H1 (cell line): ENCODE results near the gene SLAMF1. TPM values are rescaled to one million over a fixed set of nuclear protein-coding genes. Genes with fewer than 3 reads are reported as not detected.

Experiments
- CTCF ChIA-PET: fragments of 300-600 bp; sonication (Branson Sonifier 250); formaldehyde crosslinking; loops from one replicate; lab custom pipeline; 2021; ENCODE audit not compliant: partially characterized antibody; lab: Charles Lee
- POLR2A ChIA-PET: fragments of 300-600 bp; sonication (Branson Sonifier 250); formaldehyde crosslinking; loops from one replicate; lab custom pipeline; 2021; ENCODE audit warnings: inconsistent platforms; ENCODE audit not compliant: partially characterized antibody; lab: Charles Lee
- DNase-seq, 2 experiments: peaks; one replicate each; pipeline versions ENCODE4 v3.0.0 to v3.0.0-alpha.2; 2010 to 2022; ENCODE audit warnings: low spot score in 2 of 2, low read depth in 1 of 2, mixed read lengths in 1 of 2
- FAIRE-seq: peaks from 2 replicates; lab custom pipeline; 2011; peaks lifted over from hg19 to GRCh38; lab: Jason Lieb, UNC
- H2AFZ ChIP-seq: 2 replicates; pipeline ENCODE4 v1.8.1; 2012; ENCODE audit warnings: low read length, inconsistent platforms
- H2AK5ac ChIP-seq: 2 replicates; pipeline ENCODE4 v1.6.1; 2013; ENCODE audit warnings: low read depth, low read length
- H2BK120ac ChIP-seq: replicated peaks from 2 replicates; pipeline ENCODE3; 2013; ENCODE audit warnings: low read depth, low read length, inconsistent platforms
- H2BK12ac ChIP-seq: 2 replicates; pipeline ENCODE4 v1.6.1; 2013; ENCODE audit warnings: low read depth, low read length
- H2BK15ac ChIP-seq: 2 replicates; pipeline ENCODE4 v1.6.1; 2013; ENCODE audit warnings: low read length
- H2BK20ac ChIP-seq: 2 replicates; pipeline ENCODE4 v1.6.1; 2013; ENCODE audit warnings: low read length
- H2BK5ac ChIP-seq: 2 replicates; pipeline ENCODE4 v1.6.1; 2013; ENCODE audit warnings: low read depth, low read length
- H3K14ac ChIP-seq: 2 replicates; pipeline ENCODE4 v1.6.1; 2013; ENCODE audit warnings: inconsistent platforms; ENCODE audit not compliant: insufficient read length
- H3K18ac ChIP-seq: 2 replicates; pipeline ENCODE4 v1.6.1; 2013; ENCODE audit warnings: low read length; ENCODE audit errors: extremely low read depth
- H3K23ac ChIP-seq: 2 replicates; pipeline ENCODE4 v1.6.1; 2013; ENCODE audit warnings: inconsistent platforms; ENCODE audit not compliant: insufficient read length
- H3K23me2 ChIP-seq: 2 replicates; pipeline ENCODE4 v1.6.1; 2013; ENCODE audit warnings: low read depth, low read length
- H3K27ac ChIP-seq: 2 replicates; pipeline ENCODE4 v1.6.1; 2011; ENCODE audit warnings: low read depth, low read length, inconsistent platforms
- H3K27me3 ChIP-seq, 4 experiments: replicated peaks in 1 of 4; 1 replicate in 1 of 4; 2 replicates in 3 of 4; pipeline versions ENCODE4 v1.6.1 to v1.8.1; 2011 to 2013; ENCODE audit warnings: low read length in 3 of 4, mild to moderate bottlenecking in 3 of 4, inconsistent platforms in 2 of 4, mixed read lengths in 2 of 4, moderate library complexity in 1 of 4; ENCODE audit not compliant: control insufficient read depth in 3 of 4, insufficient read depth in 3 of 4; ENCODE audit errors: extremely low read depth in 1 of 4
- H3K36me3 ChIP-seq, 4 experiments: 2 replicates each; pipeline versions ENCODE4 v1.6.1 to v1.8.1; 2011 to 2013; ENCODE audit warnings: mild to moderate bottlenecking in 4 of 4, low read length in 3 of 4, moderate library complexity in 2 of 4, control low read depth in 1 of 4, inconsistent platforms in 1 of 4; ENCODE audit not compliant: insufficient read depth in 4 of 4, control insufficient read depth in 2 of 4
- H3K4ac ChIP-seq: replicated peaks from 2 replicates; pipeline ENCODE3; 2013; ENCODE audit warnings: low read length, low read depth, mixed read lengths, inconsistent platforms; ENCODE audit not compliant: insufficient read length
- H3K4me1 ChIP-seq, 4 experiments: replicated peaks in 1 of 4; 1 replicate in 1 of 4; 2 replicates in 3 of 4; pipeline versions ENCODE4 v1.6.1 to v1.8.1; 2011 to 2013; ENCODE audit warnings: low read length in 3 of 4, inconsistent platforms in 2 of 4, mixed read lengths in 1 of 4; ENCODE audit not compliant: insufficient read depth in 4 of 4, control insufficient read depth in 3 of 4
- H3K4me2 ChIP-seq, 2 experiments: 2 replicates each; pipeline versions ENCODE4 v1.6.1 to v1.8.1; 2011 to 2013; ENCODE audit warnings: low read depth in 2 of 2, low read length in 2 of 2, control low read depth in 1 of 2, inconsistent platforms in 1 of 2, mild to moderate bottlenecking in 1 of 2; ENCODE audit not compliant: insufficient read depth in 1 of 2
- H3K4me3 ChIP-seq, 4 experiments: fragments of 200-600, 300-600 bp in 1 of 4; sonication (generic), shearing (Covaris generic), sonication (Bioruptor Twin) in 1 of 4; 2 replicates each; pipeline versions ENCODE4 v1.5.1 to v1.8.1; 2011 to 2016; ENCODE audit warnings: low read length in 4 of 4, low read depth in 3 of 4, control low read depth in 2 of 4, inconsistent platforms in 2 of 4, mild to moderate bottlenecking in 2 of 4, mixed read lengths in 1 of 4, moderate library complexity in 1 of 4; ENCODE audit not compliant: insufficient read depth in 2 of 4; ENCODE audit errors: extremely low read depth in 1 of 4
- H3K56ac ChIP-seq: replicated peaks from 2 replicates; pipeline ENCODE3; 2013; ENCODE audit warnings: low read depth, mild to moderate bottlenecking, mixed read lengths, low read length, inconsistent platforms; ENCODE audit not compliant: insufficient read length
- H3K79me1 ChIP-seq: 2 replicates; pipeline ENCODE4 v1.6.1; 2013; ENCODE audit warnings: low read depth, low read length, control low read depth
- H3K79me2 ChIP-seq, 2 experiments: 2 replicates each; pipeline versions ENCODE4 v1.6.1 to v1.8.1; 2012 to 2013; ENCODE audit warnings: low read length in 2 of 2, mild to moderate bottlenecking in 2 of 2, inconsistent platforms in 1 of 2; ENCODE audit not compliant: insufficient read depth in 2 of 2, control insufficient read depth in 1 of 2
- H3K9ac ChIP-seq, 4 experiments: replicated peaks in 1 of 4; 1 replicate in 1 of 4; 2 replicates in 3 of 4; pipeline versions ENCODE4 v1.6.1 to v1.8.1; 2011 to 2013; ENCODE audit warnings: low read depth in 3 of 4, low read length in 3 of 4, control low read depth in 2 of 4, mild to moderate bottlenecking in 2 of 4, moderate library complexity in 2 of 4, inconsistent platforms in 1 of 4; ENCODE audit errors: extremely low read depth in 1 of 4
- H3K9me3 ChIP-seq, 2 experiments: 2 replicates each; pipeline versions ENCODE4 v1.6.1 to v1.8.1; 2012 to 2013; ENCODE audit warnings: mild to moderate bottlenecking in 2 of 2, moderate library complexity in 2 of 2, control low read depth in 1 of 2, inconsistent platforms in 1 of 2, low read depth in 1 of 2, low read length in 1 of 2, mixed read lengths in 1 of 2; ENCODE audit not compliant: insufficient read depth in 2 of 2
- H4K20me1 ChIP-seq, 2 experiments: replicated peaks in 1 of 2; 2 replicates each; pipeline versions ENCODE3 to v1.8.1; 2011 to 2013; ENCODE audit warnings: inconsistent platforms in 2 of 2, low read length in 2 of 2, mild to moderate bottlenecking in 1 of 2; ENCODE audit not compliant: insufficient read depth in 2 of 2, control insufficient read depth in 1 of 2
- H4K5ac ChIP-seq: 2 replicates; pipeline ENCODE4 v1.6.1; 2013; ENCODE audit warnings: low read length, low read depth, mixed read lengths, inconsistent platforms; ENCODE audit not compliant: insufficient read length
- H4K8ac ChIP-seq: 2 replicates; pipeline ENCODE4 v1.8.0; 2013; ENCODE audit warnings: mild to moderate bottlenecking, moderate library complexity, low read length, inconsistent platforms; ENCODE audit not compliant: insufficient read depth; ENCODE audit errors: extremely low read depth
- H4K91ac ChIP-seq: replicated peaks from 2 replicates; pipeline ENCODE3; 2013; ENCODE audit warnings: low read length, mixed read lengths, inconsistent platforms; ENCODE audit not compliant: insufficient read length
- CEBPB ChIP-seq: IDR thresholded peaks from 2 replicates; pipeline ENCODE4 v1.6.1; 2012; ENCODE audit warnings: low read depth, low read length
- ZNF274 ChIP-seq: IDR thresholded peaks from 2 replicates; pipeline ENCODE4 v1.7.0; 2012; ENCODE audit warnings: low read length, borderline replicate concordance; ENCODE audit errors: extremely low read depth
- WGBS, 2 experiments: shearing (Covaris generic) in 1 of 2; methylation state at CpG; one replicate each; pipeline versions ENCODE4 v1.1.6 to v1.1.7; 2013 to 2015; ENCODE audit warnings: low lambda C conversion rate in 2 of 2, mixed read lengths in 2 of 2, inconsistent platforms in 1 of 2, low coverage in 1 of 2, missing lambda C conversion rate in 1 of 2; ENCODE audit not compliant: insufficient replicate concordance in 2 of 2, insufficient coverage in 1 of 2, insufficient read length in 1 of 2; ENCODE audit errors: extremely low coverage in 1 of 2, missing lambda C conversion rate in 1 of 2; 5-methylcytosine and 5-hydroxymethylcytosine counted together
- polyA plus RNA-seq, 7 experiments: library from polyadenylated mRNA; depleted of rRNA in 3 of 7; stranded (reverse) in 5 of 7; unstranded in 2 of 7; fragments of >200 nt in 5 of 7; fragments of 200-250 nt in 2 of 7; gene quantifications; 1 replicate in 5 of 7; 2 replicates in 1 of 7; 4 replicates in 1 of 7; pipeline versions ENCODE4 v1.2.1 to v1.2.3, GENCODE V29; 2011 to 2013; ENCODE audit warnings: missing spikeins in 2 of 7, mixed read lengths in 2 of 7
- total RNA-seq: library from RNA; stranded (reverse); fragmentation: NEBNext Ultra II Directional; extraction: Animal tissue kit (Norgen Biotek cat#: 25700); gene quantifications from 2 replicates; pipeline ENCODE4 v1.2.1, GENCODE V29; 2021

SLAMF1 gene
- total and polyA plus RNA-seq, 2 of the 8 experiments (the other 6 are each of a cell fraction or from before 2014, with no cell fraction given): not detected

DNA sequence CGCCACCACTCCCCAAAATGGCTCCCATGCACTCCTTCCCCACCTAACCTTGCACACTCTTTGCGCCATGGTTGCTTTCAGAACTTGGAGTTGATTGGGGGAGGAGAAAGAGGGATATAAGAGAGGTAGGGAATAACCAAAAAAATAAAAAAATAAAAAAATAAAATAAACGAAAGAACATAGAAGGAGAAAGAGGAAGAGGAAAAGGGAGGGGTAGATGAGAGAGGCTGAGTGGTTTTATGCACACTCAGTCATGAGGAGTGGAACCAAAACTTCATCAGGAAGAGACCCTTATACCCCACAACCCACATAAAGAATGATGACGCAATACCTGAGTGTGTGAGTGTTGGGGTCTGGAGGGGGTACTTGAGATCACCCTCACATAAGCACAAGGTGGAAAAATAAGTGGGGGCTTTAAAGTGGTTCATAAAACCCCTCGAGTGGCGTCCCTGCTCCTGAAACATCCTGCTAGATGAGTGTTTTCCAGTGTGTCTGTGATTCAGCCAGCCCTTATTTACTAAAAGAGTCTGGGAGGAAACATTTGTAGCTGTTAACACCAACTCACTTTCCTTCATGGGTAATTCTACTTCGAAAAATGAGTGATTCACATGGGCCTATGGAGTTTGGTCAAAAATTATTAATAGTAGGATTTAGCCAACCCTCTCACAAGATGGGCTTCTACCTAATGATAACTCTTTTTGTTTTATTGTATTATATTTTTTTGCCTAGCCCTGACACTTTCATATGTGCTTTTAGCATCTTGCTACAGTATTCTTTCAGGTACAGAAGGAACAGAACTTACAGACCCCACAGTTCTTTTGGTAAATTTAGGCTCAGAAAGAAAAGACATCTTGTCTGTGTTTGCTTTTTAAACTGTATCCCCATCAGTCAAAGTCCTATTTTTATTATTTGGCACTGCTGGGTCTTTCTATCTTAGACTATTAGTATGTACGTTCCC is 5.2 kb downstream of the SLAMF1 start:
- TF ChIP-seq ZNF274 (no peak), CEBPB (peak; percentile 80)
- peak overlapping the region; percentile 85; the same call in 1 of the 2 replicates for H2BK15ac ChIP-seq
- H3K23ac ChIP-seq: no peak overlapping the region
- ChIA-PET CTCF (interaction anchor here (0.6 to 2.1 kb wide), 3 partner anchors 9 to 86 kb away, joined by 3 to 7 read pairs (median 4); no protein-coding TSS in a partner anchor), POLR2A (interaction anchor here (0.8 kb wide), 1 partner anchor 10 kb away, joined by 3 read pairs; no protein-coding TSS in a partner anchor)
- no peak overlapping the region for H3K4me3 ChIP-seq
- H3K4me1 ChIP-seq: no peaks in the 10 kb centered on the region
- H3K27me3 ChIP-seq: peaks cover 0 to under 1% (median 0%) of the 10 kb centered on the region in 4 experiments; a peak in 1 of 7 replicates
- peak overlapping the region; percentile 33; the same call in 1 of the 2 replicates for H2AFZ ChIP-seq
- no peak overlapping the region for H3K18ac ChIP-seq
- H2BK20ac ChIP-seq: no peak overlapping the region
- H4K5ac ChIP-seq: no peak overlapping the region
- no peak overlapping the region for H2BK5ac ChIP-seq
- H3K36me3 ChIP-seq: no peaks in the 10 kb centered on the region
- no peak overlapping the region for H3K56ac ChIP-seq
- H3K27ac ChIP-seq: no peak overlapping the region
- H2AK5ac ChIP-seq: no peak overlapping the region
- no peaks in the 10 kb centered on the region for H3K79me2 ChIP-seq
- no peak overlapping the region for H3K4me2 ChIP-seq
- no peak overlapping the region for H4K91ac ChIP-seq
- no peaks in the 10 kb centered on the region for H3K9me3 ChIP-seq
- H3K23me2 ChIP-seq: no peaks in the 10 kb centered on the region
- H3K4ac ChIP-seq: no peak overlapping the region
- no peak overlapping the region for H3K9ac ChIP-seq
- H3K79me1 ChIP-seq: no peaks in the 10 kb centered on the region
- no peak overlapping the region for H2BK12ac ChIP-seq
- no peak overlapping the region for H3K14ac ChIP-seq
- H4K8ac ChIP-seq: no peak overlapping the region
- 90% methylated on average over 8 of the region's 8 CpGs; no CpG with 5 or more reads in 1 of the 2 experiments for WGBS, 2 experiments
- no peak overlapping the region for H2BK120ac ChIP-seq
- DNase-seq (no peak), FAIRE-seq (no peak)
- H4K20me1 ChIP-seq: no peaks in the 10 kb centered on the region
